Hematopoietic multipotent progenitor cell treated with erythropoietin and hydrocortisone succinate and interleukin-3 and kit ligand, for 15 days (in vitro differentiated cells): Measurements from ENCODE around the gene ATP4A.
"Not testable (repeated sequence)": the region's sequence is repeated elsewhere in the genome, so short reads cannot be mapped to it uniquely, and the experiment has no call there.

Experiments used
- DNase-seq: peaks from one replicate; pipeline ENCODE4 v3.0.0-alpha.2; 2015; ENCODE audit warnings: low spot score

Gene ATP4A

GRCh38 chr19:35563207-35563829 lies at the start of gene ATP4A:
Gene ATP4A, minus strand, starts transcription at chr19:35563658. Its CDS starts 29 bp downstream, at chr19:35563629.
- DNase-seq, result no peak

GRCh38 chr19:35612559-35613321 lies 49.3 kb upstream of the ATP4A start, which contains the start of gene HAUS5:
Gene HAUS5, plus strand, starts transcription at chr19:35612735. Its CDS starts 60 bp downstream, at chr19:35612795.
- peak; percentile 92 for DNase-seq

- DNase-seq, result no peak
Observed at GRCh38 chr19:35612224-35612558, 48.7 kb upstream of the ATP4A start.

DNA sequence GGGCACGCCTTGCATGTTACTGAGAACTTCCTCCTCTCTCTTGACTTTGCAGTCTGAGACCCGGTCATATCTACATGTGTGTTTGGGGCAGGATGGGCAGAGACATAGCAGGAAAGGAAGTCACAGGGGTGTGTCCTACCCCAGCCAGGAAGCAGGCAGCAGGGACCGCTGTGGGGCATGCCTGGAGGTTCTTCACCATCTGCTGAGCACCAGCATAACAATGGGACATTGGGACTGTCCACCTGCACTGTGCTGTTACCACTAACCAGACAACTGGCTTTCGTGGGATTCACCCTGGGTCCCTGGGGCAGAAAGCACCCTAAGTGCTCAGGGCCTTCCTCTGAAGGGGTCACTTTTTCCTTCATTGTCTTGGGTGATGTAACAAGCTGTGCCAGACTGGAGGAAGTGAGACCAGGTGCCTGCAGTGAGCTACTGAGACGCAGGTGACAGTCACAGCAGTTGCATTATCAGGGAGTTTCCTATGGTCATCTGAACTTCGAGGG lies 46.4 kb upstream of the ATP4A start:
- no peak for DNase-seq

DNA sequence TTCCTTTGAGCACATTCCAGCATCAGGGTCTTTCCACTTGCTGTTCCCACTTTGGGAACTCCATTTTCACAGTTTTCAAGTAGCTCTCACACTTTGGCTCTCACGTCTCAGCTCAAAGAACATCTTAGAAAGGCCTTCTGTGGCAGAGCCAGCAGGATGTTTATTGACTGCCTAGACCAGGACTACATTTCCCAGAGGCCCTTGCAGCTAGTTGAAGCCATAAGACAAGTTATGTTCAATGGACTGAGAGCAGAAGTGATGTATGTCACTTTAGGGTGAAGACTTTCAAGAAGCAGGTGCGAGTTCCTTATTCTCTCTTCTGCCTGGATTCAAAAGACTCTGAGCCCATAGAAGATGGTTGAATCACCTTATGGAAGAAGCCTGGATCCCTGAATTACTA lies 44.8 kb upstream of the ATP4A start:
- DNase-seq, result no peak

DNA sequence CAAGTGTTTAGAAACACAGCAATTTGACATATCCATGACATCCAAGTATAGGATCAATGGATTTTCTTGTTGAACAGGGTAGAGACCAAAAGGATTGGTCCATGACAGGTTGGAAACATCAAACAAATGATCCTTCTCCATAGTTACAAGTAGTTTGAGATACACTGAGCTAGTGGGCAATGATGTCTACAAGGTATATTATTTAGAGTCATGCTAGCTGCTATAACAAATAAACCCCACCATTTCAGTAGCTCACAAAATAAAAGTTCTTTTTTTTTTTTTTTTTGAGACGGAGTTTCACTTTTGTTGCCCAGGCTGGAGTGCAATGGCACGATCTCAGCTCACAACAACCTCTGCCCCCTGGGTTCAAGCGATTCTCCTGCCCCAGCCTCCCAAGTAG lies 44.2 kb upstream of the ATP4A start:
- no peak for DNase-seq

DNA sequence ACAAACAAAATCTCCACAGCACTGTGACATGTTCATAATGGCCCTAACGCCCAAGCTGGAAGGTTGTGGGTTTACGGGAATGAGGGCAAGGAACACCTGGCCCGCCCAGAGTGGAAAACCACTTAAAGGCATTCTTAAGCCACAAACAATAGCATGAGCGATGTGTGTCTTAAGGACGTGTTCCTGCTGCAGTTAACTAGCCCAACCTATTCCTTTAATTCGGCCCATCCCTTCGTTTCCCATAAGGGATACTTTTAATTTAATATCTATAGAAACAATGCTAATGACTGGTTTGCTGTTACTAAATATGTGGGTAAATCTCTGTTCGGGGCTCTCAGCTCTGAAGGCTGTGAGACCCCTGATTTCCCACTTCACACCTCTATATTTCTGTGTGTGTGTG lies 43.7 kb upstream of the ATP4A start:
- not testable (repeated sequence) for DNase-seq

GRCh38 chr19:35604436-35604835 lies 41.0 kb upstream of the ATP4A start:
- not testable (repeated sequence) for DNase-seq

DNA sequence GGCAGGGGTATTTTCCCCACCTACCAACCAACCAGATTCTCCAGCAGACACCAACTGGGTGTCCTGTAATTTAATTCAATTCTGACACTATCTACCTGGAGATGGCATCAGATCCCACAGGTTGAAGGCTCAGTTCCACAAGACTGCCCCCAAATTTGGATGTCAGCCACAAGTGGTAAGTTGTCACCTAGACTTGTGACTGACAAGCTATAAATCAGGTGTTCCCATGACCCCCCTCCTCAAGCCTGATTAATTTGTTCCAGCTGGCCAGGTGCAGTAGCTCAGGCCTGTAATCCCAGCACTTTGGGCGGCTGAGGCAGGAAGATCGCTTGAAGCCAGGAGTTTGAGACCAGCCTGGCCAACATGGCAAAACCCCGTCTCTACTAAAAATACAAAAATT lies 38.5 kb upstream of the ATP4A start:
- no peak for DNase-seq

- peak; percentile 5 for DNase-seq
Observed at GRCh38 chr19:35596366-35596999, 33.0 kb upstream of the ATP4A start.

GRCh38 chr19:35595928-35596327 lies 32.5 kb upstream of the ATP4A start:
- DNase-seq, result no peak

- not testable (repeated sequence) for DNase-seq
Observed at GRCh38 chr19:35595026-35595425, 31.6 kb upstream of the ATP4A start.

DNA sequence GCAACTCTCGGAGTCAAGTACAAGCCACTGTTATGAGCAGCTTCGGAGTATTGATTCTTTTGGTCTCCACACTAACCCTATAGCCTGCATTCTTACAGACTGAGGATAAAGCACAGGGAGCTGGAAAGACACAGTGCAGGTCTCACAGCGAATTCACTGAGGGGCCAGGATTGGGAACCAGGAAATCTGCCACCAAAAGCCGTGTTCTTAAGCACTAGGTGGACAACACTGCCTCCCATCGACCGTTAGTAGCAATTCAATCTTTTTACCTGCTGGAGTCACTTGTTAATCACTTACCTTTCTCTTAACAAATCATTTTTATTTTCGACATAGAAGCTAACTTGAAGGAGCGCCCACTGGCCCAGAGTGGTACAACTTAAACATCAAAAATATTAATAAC lies 28.8 kb upstream of the ATP4A start:
- DNase-seq, result peak; percentile 18

- no peak for DNase-seq
Observed at GRCh38 chr19:35590875-35591274, 27.4 kb upstream of the ATP4A start.

- DNase-seq, result no peak
Observed at GRCh38 chr19:35587321-35587720, 23.9 kb upstream of the ATP4A start.

- DNase-seq, result peak; percentile 37
Observed at GRCh38 chr19:35585848-35586247, 22.4 kb upstream of the ATP4A start, which contains the start of gene PMIS2. Gene PMIS2, plus strand, starts transcription at chr19:35586173. Its CDS starts 87 bp downstream, at chr19:35586260.

DNA sequence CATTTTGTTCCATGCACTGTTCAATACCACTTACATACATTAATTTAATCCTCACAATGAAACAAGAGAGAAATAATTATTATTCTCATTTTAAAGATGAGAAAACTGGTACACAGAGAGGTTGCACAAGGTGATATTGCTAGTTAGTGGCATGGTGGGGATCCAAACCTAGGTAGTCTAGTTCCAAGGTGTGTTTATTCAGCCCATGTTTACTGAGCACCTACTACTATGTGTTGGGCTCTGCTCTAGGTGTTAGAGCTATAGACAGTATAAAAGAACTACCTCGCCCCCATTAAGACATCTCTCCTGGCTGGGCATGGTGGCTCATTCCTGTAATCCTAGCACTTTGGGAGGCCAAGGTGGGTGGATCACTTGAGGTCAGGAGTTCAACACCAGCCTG lies 19.3 kb upstream of the ATP4A start:
- DNase-seq, result no peak

DNA sequence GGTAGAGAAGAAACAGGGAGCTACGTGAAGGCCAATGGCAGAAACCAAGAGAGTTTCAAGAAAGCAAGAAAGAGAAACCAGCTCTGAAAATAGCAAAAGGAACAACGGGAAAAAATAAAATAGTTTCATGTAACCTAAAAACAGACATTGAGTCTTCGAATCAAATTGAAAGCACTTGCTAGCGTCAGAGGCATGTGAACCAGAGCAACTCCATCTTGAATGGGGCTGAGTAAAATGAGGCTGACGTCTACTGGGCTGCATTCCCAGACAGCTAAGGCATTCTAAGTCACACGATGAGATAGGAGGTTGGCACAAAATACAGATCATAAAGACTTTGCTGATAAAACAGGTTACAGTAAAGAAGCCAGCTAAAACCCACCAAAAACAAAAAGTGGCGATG lies 15.2 kb upstream of the ATP4A start:
- no peak for DNase-seq

DNA sequence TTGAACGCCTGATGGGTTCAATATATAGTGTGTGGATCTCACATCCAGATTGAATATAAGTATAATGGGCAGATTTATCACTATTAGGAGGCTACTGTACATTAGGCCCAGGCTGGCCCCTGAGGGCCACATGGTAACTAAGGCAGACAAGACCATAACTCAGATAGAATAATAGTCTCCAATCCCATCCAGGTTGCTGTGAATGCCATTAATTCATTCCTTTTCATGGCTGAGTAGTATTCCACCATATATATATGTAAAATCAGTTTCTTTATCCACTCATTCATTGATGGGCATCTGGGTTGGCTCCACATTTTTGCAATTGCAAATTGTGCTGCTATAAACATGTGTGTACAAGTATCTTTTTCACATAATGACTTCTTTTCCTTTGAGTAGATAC lies 14.5 kb upstream of the ATP4A start:
- no peak for DNase-seq

DNA sequence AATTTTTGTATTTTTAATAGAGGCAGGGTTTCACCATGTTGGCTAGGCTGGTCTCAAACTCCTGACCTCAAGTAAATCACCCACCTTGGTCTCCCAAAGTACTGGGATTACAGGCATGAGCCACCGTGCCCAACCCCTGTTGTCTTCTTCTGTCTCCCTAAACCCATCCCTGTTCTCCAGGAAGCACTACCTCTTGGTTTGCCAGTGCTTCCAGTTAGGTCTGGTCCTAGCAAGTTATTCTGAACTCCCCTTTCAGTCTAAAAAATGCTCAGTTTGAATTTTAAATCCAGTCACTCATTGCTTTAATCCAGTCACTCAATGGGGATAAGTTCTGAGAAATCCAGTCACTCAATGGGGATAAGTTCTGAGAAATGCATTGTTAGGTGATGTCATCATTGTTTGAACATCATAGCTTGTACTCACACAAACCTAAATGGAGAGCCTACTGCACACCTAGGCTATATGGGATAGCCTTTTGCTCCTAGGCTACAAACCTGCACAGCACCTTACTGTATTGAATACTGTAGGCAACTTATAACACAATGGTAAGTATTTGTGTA lies 8.0 kb upstream of the ATP4A start:
- DNase-seq, result no peak

- DNase-seq, result no peak
Observed at GRCh38 chr19:35569281-35569781, 5.9 kb upstream of the ATP4A start.

DNA sequence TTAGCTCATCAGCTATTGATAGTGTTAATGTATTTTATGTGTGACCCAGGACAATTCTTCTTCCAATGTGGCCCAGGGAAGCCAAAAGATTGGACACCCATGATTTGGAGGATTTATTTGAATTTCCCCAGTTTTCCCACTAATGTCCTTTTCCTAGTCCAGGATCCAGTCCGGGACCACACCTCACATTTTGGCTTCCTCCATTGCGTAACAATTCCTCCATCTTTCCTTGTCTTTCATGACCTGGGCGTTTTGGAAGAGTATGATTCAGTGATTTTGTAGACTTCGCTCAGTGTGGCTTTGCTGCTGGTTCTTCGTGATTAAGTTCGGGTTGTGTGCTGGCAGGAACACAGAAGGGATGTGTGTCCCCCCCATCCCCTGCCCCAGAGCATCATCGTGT lies 3.3 kb upstream of the ATP4A start:
- no peak for DNase-seq
